CD4-positive, alpha-beta T cell treated with Interleukin-15 for 4 hours (primary cell): ENCODE measurements around the gene ECE1.

ENCODE experiments used
- DNase-seq: peaks from one replicate; pipeline ENCODE4 v3.0.0-alpha.2; 2020; ENCODE audit warnings: low spot score

ECE1 gene

GRCh38 chr1:21289700-21290545 lies at the start of gene ECE1:
Gene ECE1, minus strand, starts transcription at chr1:21290463. Its CDS starts 49 bp downstream, at chr1:21290414.
- DNase-seq: peak; percentile 40

GRCh38 chr1:21339356-21340229 lies 49.3 kb upstream of the ECE1 start:
- no peak for DNase-seq

- DNase-seq: no peak
These were observed 48.5 kb upstream of the ECE1 start for GRCh38 chr1:21338573-21339355.

- no peak for DNase-seq
These were observed 47.8 kb upstream of the ECE1 start for GRCh38 chr1:21337928-21338572.

- DNase-seq: no peak
These were observed 47.2 kb upstream of the ECE1 start for GRCh38 chr1:21337454-21337927.

- no peak for DNase-seq
These were observed 46.8 kb upstream of the ECE1 start for GRCh38 chr1:21337010-21337437.

GRCh38 chr1:21335750-21336224 lies 45.5 kb upstream of the ECE1 start:
- no peak for DNase-seq

GRCh38 chr1:21335088-21335691 lies 44.9 kb upstream of the ECE1 start:
- DNase-seq: no peak

- DNase-seq: peak; percentile 77
These were observed 44.2 kb upstream of the ECE1 start for GRCh38 chr1:21334214-21335087.

GRCh38 chr1:21333824-21334213 lies 43.6 kb upstream of the ECE1 start:
- no peak for DNase-seq

GRCh38 chr1:21332554-21333311 lies 42.5 kb upstream of the ECE1 start:
- no peak for DNase-seq

- DNase-seq: no peak
These were observed 41.7 kb upstream of the ECE1 start for GRCh38 chr1:21331752-21332478.

- DNase-seq: no peak
These were observed 40.3 kb upstream of the ECE1 start for GRCh38 chr1:21330544-21330943.

GRCh38 chr1:21329209-21329844 lies 39.1 kb upstream of the ECE1 start:
- DNase-seq: peak; percentile 26

- no peak for DNase-seq
These were observed 37.5 kb upstream of the ECE1 start for GRCh38 chr1:21327566-21328323.

- DNase-seq: no peak
These were observed 36.6 kb upstream of the ECE1 start for GRCh38 chr1:21326861-21327344.
